A673 (cell line): ENCODE data around the gene EMCN.

Experiments
- EZH2 ChIP-seq: fragments of 200-600 bp; sonication (generic); IDR thresholded peaks from 2 replicates; pipeline ENCODE4 v1.6.1; 2017; ENCODE audit warnings: borderline replicate concordance, low read depth, mild to moderate bottlenecking, mixed read lengths, antibody characterized with exemption, low read length; ENCODE audit not compliant: poor library complexity, severe bottlenecking
- TF ChIP-seq, protein P1 (sequence below): fragments of 300-800, 200-600 bp; sonication (generic); conservative IDR thresholded peaks from 2 replicates; pipeline ENCODE4 v1.5.1; 2017; ENCODE audit warnings: low read depth, mild to moderate bottlenecking, antibody characterized with exemption, low read length, moderate library complexity, mixed read lengths

DNA sequence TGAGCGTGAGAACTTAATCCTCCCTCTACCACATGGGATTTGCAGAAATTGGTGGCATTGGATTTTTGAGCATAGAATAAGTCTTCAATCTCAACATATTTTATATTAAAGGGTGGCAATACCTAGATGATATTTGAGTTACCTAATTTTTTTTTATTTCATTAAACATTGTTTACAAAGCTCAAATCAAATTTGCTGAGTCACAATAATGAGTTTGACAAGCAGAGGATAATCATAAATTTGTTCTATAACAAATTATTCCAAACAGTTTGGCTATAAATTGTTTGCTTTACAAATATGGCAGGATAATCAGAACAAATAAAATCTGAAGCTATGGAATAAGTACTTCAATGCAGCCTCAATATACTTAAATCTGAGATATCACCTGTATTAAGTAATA is 22.7 kb downstream of the EMCN start:
- TF ChIP-seq, protein P1, sequence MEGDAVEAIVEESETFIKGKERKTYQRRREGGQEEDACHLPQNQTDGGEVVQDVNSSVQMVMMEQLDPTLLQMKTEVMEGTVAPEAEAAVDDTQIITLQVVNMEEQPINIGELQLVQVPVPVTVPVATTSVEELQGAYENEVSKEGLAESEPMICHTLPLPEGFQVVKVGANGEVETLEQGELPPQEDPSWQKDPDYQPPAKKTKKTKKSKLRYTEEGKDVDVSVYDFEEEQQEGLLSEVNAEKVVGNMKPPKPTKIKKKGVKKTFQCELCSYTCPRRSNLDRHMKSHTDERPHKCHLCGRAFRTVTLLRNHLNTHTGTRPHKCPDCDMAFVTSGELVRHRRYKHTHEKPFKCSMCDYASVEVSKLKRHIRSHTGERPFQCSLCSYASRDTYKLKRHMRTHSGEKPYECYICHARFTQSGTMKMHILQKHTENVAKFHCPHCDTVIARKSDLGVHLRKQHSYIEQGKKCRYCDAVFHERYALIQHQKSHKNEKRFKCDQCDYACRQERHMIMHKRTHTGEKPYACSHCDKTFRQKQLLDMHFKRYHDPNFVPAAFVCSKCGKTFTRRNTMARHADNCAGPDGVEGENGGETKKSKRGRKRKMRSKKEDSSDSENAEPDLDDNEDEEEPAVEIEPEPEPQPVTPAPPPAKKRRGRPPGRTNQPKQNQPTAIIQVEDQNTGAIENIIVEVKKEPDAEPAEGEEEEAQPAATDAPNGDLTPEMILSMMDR = no peak
- TF ChIP-seq EZH2 = no peak
